HG03520 (cell line): ENCODE measurements around the gene SMYD2.
A peak's percentile ranks its signal among the peaks of the same experiment; 100 is the strongest.

ENCODE experiments used
- ATAC-seq: cut with Tn5 transposase; IDR thresholded peaks from one replicate; pipeline ENCODE4 v1.9.1; 2021; ENCODE audit warnings: mild to moderate bottlenecking, moderate library complexity; ENCODE audit not compliant: unreplicated experiment

The SMYD2 gene

GRCh38 chr1:214300149-214300780, 19.3 kb downstream of the SMYD2 start:
- ATAC-seq: no peak

GRCh38 chr1:214301526-214301925, 20.6 kb downstream of the SMYD2 start:
- ATAC-seq: no peak

- no peak for ATAC-seq
These were observed 22.4 kb downstream of the SMYD2 start for GRCh38 chr1:214303141-214303930.

- ATAC-seq: no peak
These were observed 24.3 kb downstream of the SMYD2 start for GRCh38 chr1:214305164-214305751.

- ATAC-seq: no peak
These were observed 25.3 kb downstream of the SMYD2 start for GRCh38 chr1:214306269-214306668.

GRCh38 chr1:214310010-214310409, 29.1 kb downstream of the SMYD2 start:
- ATAC-seq: peak; percentile 54

GRCh38 chr1:214310777-214311690, 30.1 kb downstream of the SMYD2 start:
- no peak for ATAC-seq

- no peak for ATAC-seq
These were observed 31.6 kb downstream of the SMYD2 start for GRCh38 chr1:214312530-214313051.

- ATAC-seq: no peak
These were observed 33.4 kb downstream of the SMYD2 start for GRCh38 chr1:214314178-214314843.

- no peak for ATAC-seq
These were observed 35.6 kb downstream of the SMYD2 start for GRCh38 chr1:214316593-214316992.

- ATAC-seq: no peak
These were observed 36.3 kb downstream of the SMYD2 start for GRCh38 chr1:214317300-214317699.

GRCh38 chr1:214317734-214318133, 36.8 kb downstream of the SMYD2 start:
- no peak for ATAC-seq

- no peak for ATAC-seq
These were observed 37.4 kb downstream of the SMYD2 start for GRCh38 chr1:214318356-214318755.

GRCh38 chr1:214318956-214319736, 38.2 kb downstream of the SMYD2 start:
- no peak for ATAC-seq

- ATAC-seq: no peak
These were observed 39.0 kb downstream of the SMYD2 start for GRCh38 chr1:214319938-214320337.

- ATAC-seq: peak; percentile 65
These were observed 40.9 kb downstream of the SMYD2 start for GRCh38 chr1:214321705-214322453.

- ATAC-seq: no peak
These were observed 44.2 kb downstream of the SMYD2 start for GRCh38 chr1:214324896-214325800.

GRCh38 chr1:214326406-214326805, 45.4 kb downstream of the SMYD2 start:
- ATAC-seq: no peak
